Esophagus muscularis mucosa (tissue), 4 donors: Measurements from ENCODE around the gene ELOB. TPM values are rescaled to one million over a fixed set of nuclear protein-coding genes. Genes with fewer than 3 reads are reported as not detected.
"Not testable (repeated sequence)": the region's sequence is repeated elsewhere in the genome, so short reads cannot be mapped to it uniquely, and the experiment has no call there.

Experiments used
- DNase-seq: peaks from one replicate; pipeline ENCODE4 v3.0.0-alpha.2; 2017; ENCODE audit errors: extremely low spot score
- H3K27ac ChIP-seq, 4 donors: fragments of 200-600 bp; sonication (generic); replicated peaks in 1 of 4; 1 replicate in 3 of 4; 2 replicates in 1 of 4; pipeline ENCODE4 v1.5.1; 2016 to 2019; ENCODE audit warnings: mild to moderate bottlenecking in 1 of 4
- H3K27me3 ChIP-seq, 4 donors: fragments of 200-600 bp; sonication (generic); one replicate each; pipeline versions ENCODE4 v1.5.1 to v1.6.0; 2016 to 2019
- H3K36me3 ChIP-seq, 4 donors: fragments of 200-600 bp; sonication (generic); one replicate each; pipeline ENCODE4 v1.5.1; 2016 to 2019
- H3K4me1 ChIP-seq, 4 donors: fragments of 200-600 bp; sonication (generic); one replicate each; pipeline ENCODE4 v1.5.1; 2016 to 2019
- H3K4me3 ChIP-seq, 4 donors: fragments of 200-600 bp; sonication (generic); 1 replicate in 2 of 4; 2 replicates in 2 of 4; pipeline ENCODE4 v1.5.1; 2016 to 2019; ENCODE audit warnings: mild to moderate bottlenecking in 4 of 4, moderate library complexity in 1 of 4
- H3K9me3 ChIP-seq, 4 donors: fragments of 200-600 bp; sonication (generic); 1 replicate in 3 of 4; 2 replicates in 1 of 4; pipeline ENCODE4 v1.5.1; 2016 to 2019
- CTCF ChIP-seq, 3 experiments: fragments of 200-600 bp in 2 of 3; fragments of 450-650 bp in 1 of 3; sonication (generic) in 2 of 3; IDR thresholded peaks; one replicate each; pipeline ENCODE4 v1.5.1; 2017 to 2019; ENCODE audit warnings: antibody characterized with exemption in 3 of 3, mild to moderate bottlenecking in 2 of 3, moderate library complexity in 1 of 3
- EP300 ChIP-seq: sonication (generic); formaldehyde crosslinking; IDR thresholded peaks from one replicate; pipeline ENCODE4 v1.6.1; 2017; ENCODE audit warnings: antibody characterized with exemption
- POLR2A ChIP-seq: fragments of 450-650 bp; IDR thresholded peaks from one replicate; pipeline ENCODE4 v1.6.1; 2017; ENCODE audit warnings: antibody characterized with exemption, moderate library complexity, mild to moderate bottlenecking, low read depth
- POLR2AphosphoS5 ChIP-seq, 2 donors: sonication (generic); formaldehyde crosslinking; IDR thresholded peaks; one replicate each; pipeline ENCODE4 v1.6.1; 2017; ENCODE audit warnings: antibody characterized with exemption in 2 of 2
- WGBS: methylation state at CpG from one replicate; pipeline ENCODE4 v1.1.5; 2018; 5-methylcytosine and 5-hydroxymethylcytosine counted together
- intact Hi-C: fragments of 100-400 bp; cut with DNase I; formaldehyde crosslinking; loops from one replicate; pipeline ENCODE4 v1.15.1; 2023
- small RNA-seq, 3 donors: library from RNA; depleted of rRNA; stranded (forward); fragments of <200 nt; gene quantifications; one replicate each; pipeline ENCODE3, GENCODE V24; 2016
- total RNA-seq, 4 donors: library from RNA; depleted of rRNA; stranded (reverse); fragments of >200 nt; gene quantifications; one replicate each; pipeline versions ENCODE4 v1.1.0 to v1.2.1, GENCODE V29; 2016

The ELOB gene
- total RNA-seq, 4 donors from 2014 or later = 199 to 229 (median 213) TPM

DNA sequence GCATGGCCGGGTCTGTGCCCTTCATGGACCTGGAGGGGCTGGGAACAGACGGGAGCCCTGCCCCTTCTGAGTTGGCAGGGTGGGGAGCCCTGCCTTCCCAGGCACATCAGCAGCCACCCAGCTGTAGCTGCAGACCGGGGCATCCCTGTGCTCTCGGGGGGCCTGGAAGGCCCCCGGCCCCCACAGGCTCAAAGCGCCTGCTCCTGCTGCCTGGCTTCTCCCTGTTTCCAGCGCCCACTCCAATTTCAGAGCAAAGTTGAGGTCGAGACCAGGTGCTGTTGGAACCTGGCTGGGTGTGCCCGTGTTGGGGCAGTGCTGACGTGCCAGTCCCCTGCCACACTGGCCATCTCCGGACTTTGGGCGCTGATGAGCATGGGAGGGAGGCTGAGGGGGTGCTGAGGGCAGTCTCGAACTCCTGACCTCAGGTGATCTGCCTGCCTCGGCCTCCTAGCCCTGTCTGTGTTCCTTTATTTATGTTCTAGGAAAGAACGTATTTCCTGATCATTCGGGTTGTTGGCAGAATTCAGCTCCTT, 52.2 kb downstream of the ELOB start:
- no peaks in the 10 kb centered on the region for H3K36me3 ChIP-seq
- H3K9me3 ChIP-seq = no peaks in the 10 kb centered on the region
- WGBS = 62% methylated on average over 11 of the region's 16 CpGs
- DNase-seq = no peak
- H3K27ac ChIP-seq = no peak overlapping the region
- TF ChIP-seq EP300 (no peak), POLR2A (no peak), CTCF (IDR thresholded peaks at IDR 0.05) (no peak), POLR2AphosphoS5 (IDR thresholded peaks at IDR 0.05) (no peak)
- H3K4me1 ChIP-seq = peaks cover 7 to 21% (median 17%) of the 10 kb centered on the region in 4 donors
- H3K4me3 ChIP-seq = no peak overlapping the region
- intact Hi-C loops = loop anchor here (2.0 kb wide), 1 partner anchor 50 kb away; no protein-coding TSS in a partner anchor
- H3K27me3 ChIP-seq = peaks cover 0 to 12% (median 0%) of the 10 kb centered on the region in 4 donors

- no peaks in the 10 kb centered on the region for H3K36me3 ChIP-seq
- intact Hi-C loops = loop anchor here (2.0 kb wide), 1 partner anchor 51 kb away; no protein-coding TSS in a partner anchor
- peaks cover 11 to 28% (median 23%) of the 10 kb centered on the region in 4 donors for H3K4me1 ChIP-seq
- no peak for TF ChIP-seq POLR2A
- TF ChIP-seq EP300 = no peak
- no peak for TF ChIP-seq CTCF (IDR thresholded peaks at IDR 0.05)
- TF ChIP-seq POLR2AphosphoS5 (IDR thresholded peaks at IDR 0.05) = no peak
- H3K4me3 ChIP-seq = no peak overlapping the region
- no peak for DNase-seq
- H3K9me3 ChIP-seq = no peaks in the 10 kb centered on the region
- peaks cover 0 to 12% (median 0%) of the 10 kb centered on the region in 4 donors for H3K27me3 ChIP-seq
- H3K27ac ChIP-seq = no peak overlapping the region
- 83% methylated on average over 7 of the region's 7 CpGs for WGBS
These were observed 52.9 kb downstream of the ELOB start for GRCh38 chr16:2724088-2724676.

DNA sequence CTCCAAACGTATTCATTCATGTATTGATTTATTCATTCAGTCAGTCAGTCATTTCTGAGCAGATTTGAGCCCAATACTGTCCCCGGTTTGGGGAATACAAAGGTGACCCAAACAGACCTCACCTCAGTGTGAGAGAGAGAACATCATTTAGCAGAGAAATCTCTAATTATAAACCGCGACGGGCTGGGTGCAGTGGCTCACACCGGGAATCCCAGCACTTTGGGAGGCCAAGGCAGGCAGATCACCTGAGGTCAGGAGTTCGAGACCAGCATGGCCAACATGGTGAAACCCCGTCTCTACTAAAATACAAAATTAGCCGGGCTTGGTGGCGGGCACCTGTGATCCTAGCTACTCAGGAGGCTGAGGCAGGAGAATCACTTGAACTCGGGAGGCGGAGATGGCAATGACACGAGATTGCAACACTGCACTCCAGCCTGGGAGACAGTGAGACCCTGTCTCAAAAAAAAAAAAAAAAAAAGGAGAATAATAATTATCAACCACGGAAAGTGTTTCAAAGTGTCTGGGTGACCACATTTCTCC, 55.4 kb downstream of the ELOB start:
- 41% methylated on average over 14 of the region's 14 CpGs for WGBS
- H3K36me3 ChIP-seq, H3K9me3 ChIP-seq, DNase-seq: not testable (repeated sequence)
- peak overlapping the region; percentile 72 to 86 (median 80) for H3K4me3 ChIP-seq
- peaks cover 11 to 29% (median 23%) of the 10 kb centered on the region in 4 donors for H3K4me1 ChIP-seq
- H3K27ac ChIP-seq = peak overlapping the region; percentile 73 to 83 (median 78)
- intact Hi-C loops = loop anchor here (2.0 kb wide), 1 partner anchor 31 kb away; the partner anchor contains the start of gene SRRM2
- H3K27me3 ChIP-seq = peaks cover 0 to 14% (median 0%) of the 10 kb centered on the region in 4 donors

Small RNAs within 50 kb of the gene (small RNA-seq; reads per million reads assigned to genes)
- gene SNORA3C = 0 reads per million in 3 donors

Other genes with a start within 250 kb of the ELOB start
- not detected for gene CEMP1, start 245.9 kb downstream of the ELOB start, total RNA-seq
- gene PDPK1, start 239.3 kb downstream of the ELOB start, total RNA-seq = 10 to 100 TPM; 28.3 to 45.7 (median 35.0) TPM
- 10 to 100 TPM in 3 of 4 donors, 1 to 10 TPM in 1; 9.1 to 22.1 (median 15.7) TPM for gene KCTD5, start 94.8 kb downstream of the ELOB start, total RNA-seq
- 1 to 10 TPM in 3 of 4 donors, under 1 TPM in 1; 0.75 to 4.2 (median 2.2) TPM for gene PRSS27, start 57.1 kb downstream of the ELOB start, total RNA-seq
- gene SRRM2, start 24.6 kb downstream of the ELOB start, total RNA-seq = 100 to 1,000 TPM; 126 to 325 (median 234) TPM
- not detected for gene PRSS33, start 10.3 kb upstream of the ELOB start, total RNA-seq
- gene PRSS41, start 21.2 kb upstream of the ELOB start, total RNA-seq = not detected
- gene PRSS21, start 40.0 kb upstream of the ELOB start, total RNA-seq = not detected
- not detected for gene ZG16B, start 53.0 kb upstream of the ELOB start, total RNA-seq
- not detected for gene PRSS22, start 80.9 kb upstream of the ELOB start, total RNA-seq
- gene FLYWCH2, start 105.9 kb upstream of the ELOB start, total RNA-seq = 10 to 100 TPM; 41.9 to 47.2 (median 43.9) TPM
- gene FLYWCH1, start 134.7 kb upstream of the ELOB start, total RNA-seq = 10 to 100 TPM; 33.8 to 61.6 (median 46.8) TPM
- gene KREMEN2, start 187.0 kb upstream of the ELOB start, total RNA-seq = under 1 TPM in 1 of 4 donors, not detected in 3; 0.13 TPM
- 1 to 10 TPM; 2.2 to 7.5 (median 4.7) TPM for gene PAQR4, start 192.1 kb upstream of the ELOB start, total RNA-seq
- gene PKMYT1, start 203.2 kb upstream of the ELOB start, total RNA-seq = 1 to 10 TPM in 1 of 4 donors, under 1 TPM in 1, not detected in 2; 0.57 to 2.5 TPM
- under 1 TPM in 3 of 4 donors, not detected in 1; 0.17 to 0.42 (median 0.32) TPM for gene CLDN9, start 235.6 kb upstream of the ELOB start, total RNA-seq
- not detected for gene CLDN6, start 240.9 kb upstream of the ELOB start, total RNA-seq
- gene TNFRSF12A, start 243.1 kb upstream of the ELOB start, total RNA-seq = 100 to 1,000 TPM in 1 of 4 donors, 10 to 100 TPM in 3; 20.9 to 140 (median 57.5) TPM
- gene HCFC1R1, start 246.7 kb upstream of the ELOB start, total RNA-seq = 100 to 1,000 TPM in 2 of 4 donors, 10 to 100 TPM in 2; 28.8 to 134 (median 72.2) TPM
- 10 to 100 TPM; 14.1 to 27.9 (median 23.0) TPM for gene THOC6, start 246.8 kb upstream of the ELOB start, total RNA-seq